Right ventricle myocardium superior (tissue), 1 donor: ENCODE measurements around the gene WNK4. TPM values are rescaled to one million over a fixed set of nuclear protein-coding genes. Genes with fewer than 3 reads are reported as not detected.

Source experiments
- ATAC-seq: fragments of 200-7000 bp; cut with Tn5 transposase; one replicate; pipeline ENCODE4 v1.9.1; 2020; ENCODE audit warnings: mild to moderate bottlenecking; ENCODE audit not compliant: poor library complexity
- DNase-seq: peaks from one replicate; pipeline ENCODE4 v3.0.0-alpha.2; 2020
- intact Hi-C: fragments of 100-400 bp; cut with DNase I; formaldehyde crosslinking; loops from one replicate; pipeline ENCODE4 v1.11.2; 2022
- total RNA-seq: library from RNA; stranded (reverse); fragmentation: NEBNext Ultra II Directional; extraction: Animal tissue kit (Norgen Biotek cat#: 25700); gene quantifications from one replicate; pipeline ENCODE4 v1.2.1, GENCODE V29; 2021
- donor health status: DM: no; HTN: yes; CAD: no; lungs with severe emphysema.

Gene WNK4
- total RNA-seq, 1 donor from 2014 or later = not detected

DNA sequence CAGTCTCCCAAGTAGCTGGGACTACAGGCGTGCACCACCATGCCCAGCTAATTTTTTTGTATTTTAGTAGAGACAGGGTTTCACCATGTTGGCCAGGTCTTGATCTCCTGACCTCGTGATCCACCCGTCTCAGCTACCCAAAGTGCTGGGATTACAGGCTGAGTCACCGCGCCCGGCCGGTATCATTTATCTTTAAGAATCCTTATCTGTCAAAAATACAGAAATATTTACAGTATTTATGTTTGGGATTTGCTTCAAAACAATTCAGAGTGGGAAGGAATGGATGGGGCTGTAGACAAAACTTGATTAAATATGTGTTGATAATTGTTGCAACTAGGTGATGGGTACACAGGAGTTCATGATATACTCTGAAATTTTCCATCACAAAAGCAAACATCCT is 40.8 kb downstream of the WNK4 start:
- intact Hi-C loops = no loop called here
- no peak for DNase-seq
- no peak for ATAC-seq

GRCh38 chr17:42827472-42827871 is 47.1 kb downstream of the WNK4 start:
- DNase-seq (no peak), ATAC-seq (no peak)
- intact Hi-C loops = no loop called here

GRCh38 chr17:42830971-42831370 is 50.6 kb downstream of the WNK4 start:
- DNase-seq = no peak
- no peak for ATAC-seq
- intact Hi-C loops = no loop called here

DNA sequence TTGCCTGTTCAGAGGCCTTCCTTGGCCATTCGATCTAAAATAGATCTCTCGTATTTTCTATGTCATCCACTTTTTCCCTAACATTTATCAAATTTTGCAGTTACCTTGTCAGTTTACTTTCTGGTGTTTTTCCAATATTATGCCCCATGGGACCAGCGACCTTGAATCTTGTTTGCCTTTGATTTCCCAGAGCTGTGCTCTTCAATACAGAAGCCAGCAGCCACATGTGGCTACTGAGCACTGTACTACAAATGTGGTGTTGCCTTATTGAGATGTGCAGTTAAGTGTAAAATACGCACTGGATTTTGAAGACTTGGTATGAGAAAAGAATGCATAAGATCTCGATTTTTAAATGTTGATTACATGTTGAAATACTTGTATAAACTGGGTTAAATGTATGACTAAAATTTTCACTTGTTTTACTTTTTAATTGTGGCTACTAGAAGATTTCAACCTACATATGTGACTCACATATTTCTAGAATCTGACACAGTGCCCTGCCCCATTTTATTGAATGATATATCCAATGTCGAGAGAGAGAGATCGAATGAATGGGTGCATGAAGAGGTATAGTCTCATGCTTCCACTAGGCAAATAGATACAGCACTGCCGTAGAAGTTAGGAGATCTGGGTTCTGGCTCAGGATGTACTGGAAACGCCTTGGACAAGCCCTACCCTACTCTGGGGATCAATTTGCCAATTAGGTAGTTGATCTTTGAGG is 52.0 kb downstream of the WNK4 start:
- ATAC-seq (no peak), DNase-seq (no peak)
- intact Hi-C loops = no loop called here

DNA sequence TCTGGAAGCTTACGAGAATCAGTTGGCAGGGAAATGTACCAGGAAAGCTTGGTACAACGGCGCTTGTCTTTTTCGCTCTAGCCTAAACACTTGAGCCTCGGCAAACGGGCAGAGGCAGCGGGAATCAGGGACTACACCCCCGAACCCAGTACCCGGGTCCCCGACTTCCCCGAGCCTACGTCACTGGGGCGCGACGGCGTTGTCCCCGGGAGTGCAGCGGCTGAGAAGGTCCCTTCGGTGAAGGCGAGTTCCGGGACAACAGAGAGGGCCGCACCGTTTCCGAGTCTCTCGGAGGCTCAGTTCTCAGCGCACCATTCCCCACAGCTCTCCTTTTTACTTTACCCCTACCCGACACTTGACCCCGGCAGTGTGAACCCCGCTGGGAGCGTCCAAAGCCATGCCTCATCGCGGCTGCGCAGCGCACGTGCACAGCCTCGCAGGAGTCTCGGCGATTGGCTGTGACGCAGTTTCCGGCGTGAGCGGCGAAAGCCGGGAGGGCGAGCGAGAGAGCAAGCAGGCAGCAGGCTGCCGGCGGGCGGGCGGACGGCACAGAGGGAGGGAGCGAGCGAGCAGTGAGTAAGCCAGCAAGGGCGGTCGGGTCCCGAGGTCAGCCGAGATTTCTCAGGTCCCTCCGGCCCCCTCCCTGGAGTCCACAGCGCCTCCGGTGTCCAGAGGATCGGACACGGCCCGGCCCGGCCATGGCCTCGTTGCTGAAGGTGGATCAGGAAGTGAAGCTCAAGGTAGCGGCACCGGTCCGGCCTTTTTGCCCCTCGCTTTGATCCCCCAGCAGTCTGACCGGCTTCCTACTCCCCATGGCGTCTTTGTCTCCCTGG is 52.7 kb downstream of the WNK4 start, which contains the start of gene PSME3:
PSME3 (plus strand) TSS at position 464 of the 833 bp plus-strand sequence; CDS start at position 699, 235 bp downstream.
- DNase-seq (peak; percentile 96), ATAC-seq (peak; percentile 99)
- intact Hi-C loops = no loop called here

- intact Hi-C loops = no loop called here
- no peak for DNase-seq
- ATAC-seq = no peak
These were observed 53.5 kb downstream of the WNK4 start for GRCh38 chr17:42833767-42834422.

DNA sequence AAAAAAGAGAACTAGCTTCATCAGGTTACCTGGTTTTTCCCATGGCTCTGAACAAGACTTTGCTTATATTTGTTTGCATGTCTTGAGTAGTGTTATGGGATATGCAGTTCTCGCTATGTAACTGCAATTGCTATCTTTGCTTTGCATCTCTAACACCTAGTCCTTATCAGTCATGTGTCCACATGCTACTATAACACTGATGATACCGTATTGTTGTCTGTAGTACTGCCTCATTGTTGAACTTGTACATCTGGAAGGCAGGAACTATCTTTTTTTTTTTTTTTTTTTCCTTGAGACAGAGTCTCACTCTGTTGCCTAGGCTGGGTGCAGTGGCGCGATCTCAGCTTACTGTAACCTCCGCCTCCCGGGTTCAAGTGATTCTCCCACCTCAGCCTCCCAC is 55.3 kb downstream of the WNK4 start:
- no peak for DNase-seq
- intact Hi-C loops = no loop called here
- no peak for ATAC-seq

DNA sequence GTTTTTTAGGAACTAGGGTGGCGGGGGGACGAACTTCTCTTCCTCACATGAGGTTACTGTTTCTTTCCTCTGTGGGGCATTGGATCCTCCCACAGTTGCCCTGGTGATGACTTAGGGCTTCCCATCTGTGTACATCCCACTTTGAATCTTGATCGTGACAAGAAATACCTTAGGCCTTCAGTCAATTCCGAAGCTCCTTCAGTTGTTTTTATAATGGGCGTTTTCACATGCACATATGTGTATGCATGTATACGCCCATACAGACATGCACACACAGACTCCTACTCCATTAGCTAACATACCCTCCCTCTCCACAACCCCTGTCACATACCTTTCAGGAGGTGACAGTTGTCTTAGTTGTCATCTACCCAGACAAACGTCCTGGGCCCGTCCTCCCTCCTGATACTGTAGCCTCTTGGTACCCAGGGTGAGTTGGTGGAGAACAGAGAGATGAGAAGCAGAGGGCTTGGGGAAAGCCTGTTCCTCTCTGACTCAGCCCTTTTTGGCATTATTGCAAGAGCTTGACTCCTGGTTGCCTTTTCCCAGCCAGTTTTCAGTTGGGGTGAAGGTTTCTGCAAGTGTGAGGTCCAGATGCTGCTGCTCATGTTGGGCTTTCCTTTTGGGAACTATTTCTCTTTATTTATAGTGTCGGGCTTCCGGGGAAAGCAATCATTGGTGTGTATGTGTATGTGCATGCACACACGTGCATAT is 61.7 kb downstream of the WNK4 start:
- ATAC-seq (no peak), DNase-seq (no peak)
- intact Hi-C loops = loop anchor here (2.0 kb wide), 2 partner anchors 89 to 97 kb away; no protein-coding TSS in a partner anchor

GRCh38 chr17:42843358-42843934 is 63.0 kb downstream of the WNK4 start:
- peak; percentile 85 for ATAC-seq
- intact Hi-C loops = loop anchor here (2.0 kb wide), 2 partner anchors 87 to 95 kb away; no protein-coding TSS in a partner anchor
- DNase-seq = no peak

DNA sequence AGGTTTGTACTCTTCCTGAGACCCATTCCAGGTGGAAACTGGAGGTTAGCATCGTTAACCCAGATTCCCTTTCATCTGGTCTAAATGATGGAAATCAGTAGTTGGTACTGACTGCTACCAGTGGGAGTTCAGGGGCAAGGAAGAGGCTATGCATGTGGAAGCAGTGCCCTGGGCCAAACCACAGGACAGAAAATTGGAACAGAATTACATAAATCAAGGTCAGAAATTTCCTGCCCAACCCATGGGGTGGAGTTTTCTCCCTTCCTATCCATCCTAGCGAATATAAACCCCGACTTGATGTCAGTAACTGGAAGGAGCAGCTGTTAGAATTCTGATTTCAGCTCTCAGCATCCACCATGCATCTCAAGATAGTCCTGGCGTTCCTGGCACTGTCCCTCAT is 63.9 kb downstream of the WNK4 start, which contains the start of gene AOC2:
AOC2 (plus strand) TSS at position 310 of the 400 bp plus-strand sequence; CDS start at position 357, 47 bp downstream.
- no peak for ATAC-seq
- intact Hi-C loops = no loop called here
- DNase-seq = no peak

GRCh38 chr17:42844761-42845555 is 64.5 kb downstream of the WNK4 start:
- ATAC-seq (no peak), DNase-seq (no peak)
- intact Hi-C loops = no loop called here

GRCh38 chr17:42845556-42845917 is 65.1 kb downstream of the WNK4 start:
- intact Hi-C loops = no loop called here
- DNase-seq = no peak
- ATAC-seq = no peak

DNA sequence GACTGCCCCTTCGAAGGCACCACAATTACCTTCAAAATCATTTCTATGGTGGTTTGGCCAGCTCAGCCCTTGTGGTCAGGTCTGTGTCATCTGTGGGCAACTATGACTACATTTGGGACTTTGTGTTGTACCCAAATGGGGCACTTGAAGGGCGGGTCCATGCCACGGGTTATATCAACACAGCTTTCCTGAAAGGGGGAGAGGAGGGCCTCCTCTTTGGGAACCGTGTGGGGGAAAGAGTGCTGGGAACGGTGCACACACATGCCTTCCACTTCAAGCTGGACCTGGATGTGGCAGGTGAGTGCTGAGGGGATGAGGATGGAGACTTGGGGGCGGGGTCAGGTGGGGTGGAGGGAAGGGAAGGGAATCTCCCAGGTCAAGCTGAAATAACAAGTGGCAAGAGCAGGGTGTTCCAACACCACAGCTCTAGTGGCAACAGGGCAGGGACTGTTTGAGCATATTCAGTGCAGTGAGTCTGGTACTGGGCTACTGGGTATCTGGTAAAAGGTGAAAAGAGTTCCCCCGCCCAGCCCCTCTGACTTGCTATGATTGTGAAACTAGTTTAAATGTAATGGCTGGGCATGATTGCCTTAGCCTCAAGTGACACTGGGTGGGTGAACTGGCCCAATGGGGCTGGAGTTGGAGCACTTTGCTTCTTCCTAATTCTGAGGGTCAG is 65.6 kb downstream of the WNK4 start:
- DNase-seq = no peak
- intact Hi-C loops = no loop called here
- no peak for ATAC-seq
